ENCODE results near the gene CFAP77. TPM values are rescaled to one million over a fixed set of nuclear protein-coding genes. Genes with fewer than 3 reads are reported as not detected.
A peak's percentile ranks its signal among the peaks of the same experiment; 100 is the strongest.

Gene CFAP77
- polyA plus RNA-seq, 3 donors: not detected

DNA sequence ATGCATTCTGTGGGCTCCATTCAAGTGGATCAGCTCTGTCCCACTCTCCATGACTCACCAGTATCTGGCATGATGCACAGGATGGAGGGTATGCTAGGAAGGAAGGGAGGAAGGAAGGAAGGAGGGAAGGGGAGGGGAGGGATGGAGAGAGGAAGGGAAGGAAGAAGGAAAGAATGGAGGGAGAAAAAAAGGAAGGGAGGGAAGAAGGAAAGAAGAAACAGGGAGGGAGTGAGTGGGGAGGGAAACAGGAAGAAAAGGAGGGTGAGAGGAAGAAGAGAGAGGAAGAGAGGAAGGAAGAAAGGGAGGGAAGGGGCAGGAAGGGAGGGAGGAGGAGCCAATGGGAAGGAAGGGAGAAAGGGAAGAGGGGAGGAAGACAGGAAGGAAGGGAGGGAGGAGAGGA is 167.1 kb downstream of the CFAP77 start:
- no peak overlapping the region for H3K27ac ChIP-seq (ENCODE audit: low read depth in 1 of 2, low read length in 2 of 2)
- H3K9ac ChIP-seq (ENCODE audit: insufficient read depth, low read length, poor library complexity, severe bottlenecking): no peak overlapping the region
- peaks cover 0 to 18% (median 10%) of the 10 kb centered on the region in 7 donors for H3K9me3 Mint-ChIP-seq
- TF ChIP-seq, protein P1, sequence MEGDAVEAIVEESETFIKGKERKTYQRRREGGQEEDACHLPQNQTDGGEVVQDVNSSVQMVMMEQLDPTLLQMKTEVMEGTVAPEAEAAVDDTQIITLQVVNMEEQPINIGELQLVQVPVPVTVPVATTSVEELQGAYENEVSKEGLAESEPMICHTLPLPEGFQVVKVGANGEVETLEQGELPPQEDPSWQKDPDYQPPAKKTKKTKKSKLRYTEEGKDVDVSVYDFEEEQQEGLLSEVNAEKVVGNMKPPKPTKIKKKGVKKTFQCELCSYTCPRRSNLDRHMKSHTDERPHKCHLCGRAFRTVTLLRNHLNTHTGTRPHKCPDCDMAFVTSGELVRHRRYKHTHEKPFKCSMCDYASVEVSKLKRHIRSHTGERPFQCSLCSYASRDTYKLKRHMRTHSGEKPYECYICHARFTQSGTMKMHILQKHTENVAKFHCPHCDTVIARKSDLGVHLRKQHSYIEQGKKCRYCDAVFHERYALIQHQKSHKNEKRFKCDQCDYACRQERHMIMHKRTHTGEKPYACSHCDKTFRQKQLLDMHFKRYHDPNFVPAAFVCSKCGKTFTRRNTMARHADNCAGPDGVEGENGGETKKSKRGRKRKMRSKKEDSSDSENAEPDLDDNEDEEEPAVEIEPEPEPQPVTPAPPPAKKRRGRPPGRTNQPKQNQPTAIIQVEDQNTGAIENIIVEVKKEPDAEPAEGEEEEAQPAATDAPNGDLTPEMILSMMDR (IDR thresholded peaks at IDR 0.05): no peak
- no peak overlapping the region for H3K4me3 ChIP-seq (replicated peaks in 1 of 3; ENCODE audit: low read depth in 2 of 3, low read length in 3 of 3)
- peaks cover 44 to 71% of the 10 kb centered on the region in 2 donors for H3K27me3 ChIP-seq (ENCODE audit: control insufficient read depth in 2 of 2, insufficient read depth in 2 of 2, low read length in 2 of 2)
- H3K79me2 ChIP-seq (ENCODE audit: insufficient read depth, low read length): no peaks in the 10 kb centered on the region
- H2AFZ ChIP-seq (ENCODE audit: insufficient read depth, low read depth, low read length, poor library complexity, severe bottlenecking): no peak overlapping the region
- no peaks in the 10 kb centered on the region for H4K20me1 ChIP-seq (ENCODE audit: insufficient read depth, low read length)
- no peaks in the 10 kb centered on the region for H3K36me3 ChIP-seq (replicated peaks in 1 of 2; ENCODE audit: control insufficient read depth in 1 of 2, insufficient read depth in 2 of 2, low read length in 2 of 2)
- H3K4me1 Mint-ChIP-seq: peaks cover 7% of the 10 kb centered on the region
- H3K27me3 Mint-ChIP-seq (ENCODE audit: low read depth in 3 of 3): peaks cover 75 to 87% (median 80%) of the 10 kb centered on the region in 3 donors
- intact Hi-C loops (cut with micrococcal nuclease): no loop called here
- no peak overlapping the region for H3K27ac Mint-ChIP-seq
- no peak for DNase-seq
- H3K4me1 ChIP-seq (ENCODE audit: control insufficient read depth in 1 of 2, insufficient read depth in 2 of 2, low read length in 2 of 2): peaks cover 5 to 6% of the 10 kb centered on the region in 2 donors
- H3K4me3 Mint-ChIP-seq: peak overlapping the region in 1 of 2 donors; percentile 63
- peaks cover 2 to 6% of the 10 kb centered on the region in 2 donors for H3K36me3 Mint-ChIP-seq
- peaks cover 0 to 30% of the 10 kb centered on the region in 2 donors for H3K9me3 ChIP-seq (replicated peaks in 1 of 2; ENCODE audit: control insufficient read depth in 1 of 2, insufficient read depth in 1 of 2, low read length in 2 of 2)
- H3K4me2 ChIP-seq (replicated peaks; ENCODE audit: extremely low read depth, low read length, poor library complexity, severe bottlenecking): no peak overlapping the region

GRCh38 chr9:132578367-132578932 is 168.4 kb downstream of the CFAP77 start:
- Mint-ChIP-seq H3K9me3 (peaks cover 0 to 26% (median 10%) of the 10 kb centered on the region in 7 donors), H3K27ac (no peak overlapping the region), H3K27me3 (ENCODE audit: low read depth in 3 of 3) (peaks cover 82 to 93% (median 89%) of the 10 kb centered on the region in 3 donors), H3K4me3 (peak overlapping the region in 1 of 2 donors; percentile 84), H3K36me3 (peaks cover 2 to 6% of the 10 kb centered on the region in 2 donors), H3K4me1 (peaks cover 7% of the 10 kb centered on the region)
- H3K27ac ChIP-seq (ENCODE audit: low read depth in 1 of 2, low read length in 2 of 2): no peak overlapping the region
- no peak overlapping the region for H3K9ac ChIP-seq (ENCODE audit: insufficient read depth, low read length, poor library complexity, severe bottlenecking)
- intact Hi-C loops (cut with micrococcal nuclease): no loop called here
- no peak overlapping the region for H2AFZ ChIP-seq (ENCODE audit: insufficient read depth, low read depth, low read length, poor library complexity, severe bottlenecking)
- 34% methylated on average over 4 of the region's 7 CpGs for WGBS (ENCODE audit: insufficient coverage)
- no peak overlapping the region for H3K4me2 ChIP-seq (replicated peaks; ENCODE audit: extremely low read depth, low read length, poor library complexity, severe bottlenecking)
- TF ChIP-seq, protein P1 (IDR thresholded peaks at IDR 0.05): no peak
- no peak overlapping the region for H3K4me3 ChIP-seq (replicated peaks in 1 of 3; ENCODE audit: low read depth in 2 of 3, low read length in 3 of 3)
- H3K36me3 ChIP-seq (replicated peaks in 1 of 2; ENCODE audit: control insufficient read depth in 1 of 2, insufficient read depth in 2 of 2, low read length in 2 of 2): no peaks in the 10 kb centered on the region
- no peak for DNase-seq
- H3K9me3 ChIP-seq (replicated peaks in 1 of 2; ENCODE audit: control insufficient read depth in 1 of 2, insufficient read depth in 1 of 2, low read length in 2 of 2): peaks cover 0 to 38% of the 10 kb centered on the region in 2 donors
- H4K20me1 ChIP-seq (ENCODE audit: insufficient read depth, low read length): no peaks in the 10 kb centered on the region
- H3K79me2 ChIP-seq (ENCODE audit: insufficient read depth, low read length): no peaks in the 10 kb centered on the region
- H3K27me3 ChIP-seq (ENCODE audit: control insufficient read depth in 2 of 2, insufficient read depth in 2 of 2, low read length in 2 of 2): peaks cover 54 to 84% of the 10 kb centered on the region in 2 donors
- peaks cover 5 to 6% of the 10 kb centered on the region in 2 donors for H3K4me1 ChIP-seq (ENCODE audit: control insufficient read depth in 1 of 2, insufficient read depth in 2 of 2, low read length in 2 of 2)
